Glutamatergic neuron (in vitro differentiated cells): ENCODE measurements around the gene TMEM108. TPM values are rescaled to one million over a fixed set of nuclear protein-coding genes. Genes with fewer than 3 reads are reported as not detected.

ENCODE experiments used
- DNase-seq: peaks from one replicate; pipeline ENCODE4 v3.0.0; 2022
- H3K27ac Mint-ChIP-seq: one replicate; pipeline ENCODE4 v1.8.0; 2020; ENCODE audit warnings: mild to moderate bottlenecking, mixed read lengths, inconsistent platforms; ENCODE audit not compliant: unreplicated experiment
- H3K27me3 Mint-ChIP-seq: one replicate; pipeline ENCODE4 v1.8.0; 2020; ENCODE audit warnings: mild to moderate bottlenecking, moderate library complexity, mixed read lengths, inconsistent platforms; ENCODE audit not compliant: unreplicated experiment
- H3K36me3 Mint-ChIP-seq: one replicate; pipeline ENCODE4 v1.8.0; 2020; ENCODE audit warnings: mild to moderate bottlenecking, mixed read lengths, inconsistent platforms; ENCODE audit not compliant: unreplicated experiment
- H3K4me1 Mint-ChIP-seq: one replicate; pipeline ENCODE4 v1.8.0; 2020; ENCODE audit warnings: mild to moderate bottlenecking, low read depth, mixed read lengths, inconsistent platforms; ENCODE audit not compliant: unreplicated experiment
- H3K4me3 Mint-ChIP-seq: one replicate; pipeline ENCODE4 v1.8.0; 2020; ENCODE audit warnings: mild to moderate bottlenecking, mixed read lengths, inconsistent platforms; ENCODE audit not compliant: unreplicated experiment
- H3K9me3 Mint-ChIP-seq: one replicate; pipeline ENCODE4 v1.8.0; 2020; ENCODE audit warnings: mild to moderate bottlenecking, moderate library complexity, mixed read lengths, inconsistent platforms; ENCODE audit not compliant: unreplicated experiment
- CTCF ChIP-seq: fragments of 200-600 bp; sonication (generic); IDR thresholded peaks from one replicate; pipeline ENCODE4 v1.5.0; 2021; ENCODE audit not compliant: partially characterized antibody, unreplicated experiment
- total RNA-seq: library from RNA; stranded (reverse); fragmentation: NEBNext Ultra II Directional; extraction: Animal tissue kit (Norgen Biotek cat#: 25700); gene quantifications from one replicate; pipeline ENCODE4 v1.2.1, GENCODE V29; 2021; ENCODE audit not compliant: unreplicated experiment

The TMEM108 gene
- total RNA-seq, 1 donor from 2014 or later, result 9.0 TPM

- peaks cover 2% of the 10 kb centered on the region for H3K27me3 Mint-ChIP-seq
- H3K9me3 Mint-ChIP-seq, result peaks cover 4% of the 10 kb centered on the region
- H3K36me3 Mint-ChIP-seq, result peaks cover 5% of the 10 kb centered on the region
- no peak for DNase-seq
- peaks cover 24% of the 10 kb centered on the region for H3K4me1 Mint-ChIP-seq
- no peak overlapping the region for H3K27ac Mint-ChIP-seq
- H3K4me3 Mint-ChIP-seq, result no peak overlapping the region
- no peak for TF ChIP-seq CTCF
Observed at GRCh38 chr3:133300102-133300501, 261.9 kb downstream of the TMEM108 start.

GRCh38 chr3:133301194-133301593 lies 263.0 kb downstream of the TMEM108 start:
- no peak for TF ChIP-seq CTCF
- Mint-ChIP-seq H3K36me3 (peaks cover 5% of the 10 kb centered on the region), H3K9me3 (peaks cover 4% of the 10 kb centered on the region), H3K4me3 (no peak overlapping the region), H3K27ac (no peak overlapping the region), H3K4me1 (peaks cover 17% of the 10 kb centered on the region), H3K27me3 (peaks cover 2% of the 10 kb centered on the region)
- DNase-seq, result no peak

- Mint-ChIP-seq H3K27ac (no peak overlapping the region), H3K36me3 (peaks cover 5% of the 10 kb centered on the region), H3K9me3 (peaks cover 4% of the 10 kb centered on the region), H3K27me3 (peaks cover 2% of the 10 kb centered on the region), H3K4me3 (no peak overlapping the region), H3K4me1 (peaks cover 12% of the 10 kb centered on the region)
- TF ChIP-seq CTCF, result no peak
- no peak for DNase-seq
Observed at GRCh38 chr3:133301731-133302130, 263.5 kb downstream of the TMEM108 start.

GRCh38 chr3:133303430-133303829 lies 265.2 kb downstream of the TMEM108 start:
- Mint-ChIP-seq H3K36me3 (peaks cover 5% of the 10 kb centered on the region), H3K27ac (no peak overlapping the region), H3K4me1 (no peaks in the 10 kb centered on the region), H3K9me3 (peaks cover 5% of the 10 kb centered on the region), H3K27me3 (no peaks in the 10 kb centered on the region), H3K4me3 (no peak overlapping the region)
- no peak for DNase-seq
- no peak for TF ChIP-seq CTCF

- no peak for DNase-seq
- Mint-ChIP-seq H3K4me3 (no peak overlapping the region), H3K9me3 (no peaks in the 10 kb centered on the region), H3K27ac (no peak overlapping the region), H3K36me3 (peaks cover 18% of the 10 kb centered on the region), H3K4me1 (no peaks in the 10 kb centered on the region), H3K27me3 (no peaks in the 10 kb centered on the region)
- no peak for TF ChIP-seq CTCF
Observed at GRCh38 chr3:133317866-133318265, 279.7 kb downstream of the TMEM108 start.
